ENCODE measurements around the gene MRPL37. TPM values are rescaled to one million over a fixed set of nuclear protein-coding genes. Genes with fewer than 3 reads are reported as not detected.

The MRPL37 gene
- total RNA-seq, 4 donors from 2014 or later, result 55.7 to 76.4 (median 68.3) TPM

DNA sequence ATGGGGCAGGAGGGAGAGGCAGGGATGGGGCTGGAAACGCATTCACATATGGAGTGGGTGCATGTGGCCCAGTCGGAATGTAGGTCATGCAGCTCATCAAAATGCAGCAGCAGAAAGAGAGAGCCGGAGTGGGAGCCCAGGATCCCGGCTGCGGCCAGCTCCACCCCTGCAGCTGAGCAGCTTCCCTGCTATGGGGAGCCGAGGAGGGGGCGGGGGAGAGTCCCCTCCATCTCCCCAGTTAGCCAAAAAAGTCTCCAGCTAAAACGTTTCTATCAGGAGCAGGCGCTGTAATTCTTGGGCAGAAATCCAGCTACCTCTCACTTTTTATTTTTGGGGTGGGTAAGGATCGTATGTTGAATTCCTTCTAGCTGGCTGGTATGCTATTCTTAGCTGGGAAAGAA lies 39.7 kb downstream of the MRPL37 start:
- intact Hi-C loops (cut with DNase I; ENCODE audit: low total_unique reads), result no loop called here
- H3K4me3 ChIP-seq (ENCODE audit: low read depth, poor library complexity, severe bottlenecking), result no peak overlapping the region
- no peak for TF ChIP-seq POLR2A (IDR thresholded peaks at IDR 0.05)
- TF ChIP-seq, protein P1, sequence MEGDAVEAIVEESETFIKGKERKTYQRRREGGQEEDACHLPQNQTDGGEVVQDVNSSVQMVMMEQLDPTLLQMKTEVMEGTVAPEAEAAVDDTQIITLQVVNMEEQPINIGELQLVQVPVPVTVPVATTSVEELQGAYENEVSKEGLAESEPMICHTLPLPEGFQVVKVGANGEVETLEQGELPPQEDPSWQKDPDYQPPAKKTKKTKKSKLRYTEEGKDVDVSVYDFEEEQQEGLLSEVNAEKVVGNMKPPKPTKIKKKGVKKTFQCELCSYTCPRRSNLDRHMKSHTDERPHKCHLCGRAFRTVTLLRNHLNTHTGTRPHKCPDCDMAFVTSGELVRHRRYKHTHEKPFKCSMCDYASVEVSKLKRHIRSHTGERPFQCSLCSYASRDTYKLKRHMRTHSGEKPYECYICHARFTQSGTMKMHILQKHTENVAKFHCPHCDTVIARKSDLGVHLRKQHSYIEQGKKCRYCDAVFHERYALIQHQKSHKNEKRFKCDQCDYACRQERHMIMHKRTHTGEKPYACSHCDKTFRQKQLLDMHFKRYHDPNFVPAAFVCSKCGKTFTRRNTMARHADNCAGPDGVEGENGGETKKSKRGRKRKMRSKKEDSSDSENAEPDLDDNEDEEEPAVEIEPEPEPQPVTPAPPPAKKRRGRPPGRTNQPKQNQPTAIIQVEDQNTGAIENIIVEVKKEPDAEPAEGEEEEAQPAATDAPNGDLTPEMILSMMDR (IDR thresholded peaks at IDR 0.05), result no peak
- no peak for DNase-seq (ENCODE audit: low spot score in 2 of 2)
- WGBS, 2 donors, result 80 to 86% methylated on average over 10 of the region's 10 CpGs

DNA sequence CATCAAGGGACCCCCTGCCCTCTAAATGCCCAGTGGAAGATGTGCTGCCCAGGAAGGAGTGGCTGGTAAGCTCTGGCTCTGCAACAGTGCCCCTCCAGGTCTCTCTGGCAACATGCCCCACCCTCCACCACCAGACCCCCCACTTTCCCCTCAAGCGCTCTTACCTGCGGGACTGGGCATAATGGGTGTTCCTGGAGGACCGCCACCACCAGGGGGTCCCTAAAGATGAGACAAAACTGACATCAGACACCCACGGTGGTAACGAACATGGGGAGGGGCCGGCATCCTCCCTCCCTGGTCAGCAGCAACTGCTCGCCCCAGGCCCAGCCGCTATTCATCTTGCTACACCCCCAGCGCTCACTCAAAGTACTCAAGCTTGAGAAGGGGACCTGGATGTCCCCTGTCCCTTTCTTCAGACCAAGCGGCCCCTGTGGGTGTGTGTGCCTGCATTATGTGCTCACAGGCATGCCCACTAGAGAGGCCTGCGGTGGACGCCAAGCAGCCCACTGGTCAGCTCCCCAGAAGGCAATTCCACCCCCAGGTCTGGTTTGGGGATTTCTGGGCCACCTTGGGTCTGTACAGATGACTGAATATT lies 40.9 kb downstream of the MRPL37 start:
- WGBS, 2 donors, result 90 to 92% methylated on average over 12 of the region's 12 CpGs
- TF ChIP-seq POLR2A (IDR thresholded peaks at IDR 0.05), result no peak
- TF ChIP-seq, protein P1 (IDR thresholded peaks at IDR 0.05), result no peak
- DNase-seq (ENCODE audit: low spot score in 2 of 2), result no peak
- no peak overlapping the region for H3K4me3 ChIP-seq (ENCODE audit: low read depth, poor library complexity, severe bottlenecking)
- intact Hi-C loops (cut with DNase I; ENCODE audit: low total_unique reads), result no loop called here

DNA sequence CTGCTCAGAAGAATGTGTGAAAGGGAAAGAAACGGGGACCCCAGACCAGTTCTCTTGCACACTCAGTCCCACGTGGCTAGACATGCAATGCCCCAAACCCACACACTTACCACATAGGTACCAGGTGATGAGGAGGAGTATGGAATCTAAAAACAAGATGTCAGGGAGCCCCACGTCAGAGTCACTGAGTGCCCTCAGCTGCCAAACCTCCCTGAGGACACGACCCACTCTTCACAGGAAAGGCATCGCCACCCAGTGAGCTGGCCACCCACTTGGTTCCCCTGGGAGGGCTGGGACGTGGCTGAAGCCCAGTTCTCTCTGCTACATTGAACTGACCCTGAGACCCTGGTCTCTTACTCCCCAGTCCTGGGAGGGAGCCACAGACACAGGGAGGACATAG lies 41.4 kb downstream of the MRPL37 start:
- intact Hi-C loops (cut with DNase I; ENCODE audit: low total_unique reads), result no loop called here
- WGBS, 2 donors, result 83 to 88% methylated on average over 6 of the region's 6 CpGs
- TF ChIP-seq, protein P1 (IDR thresholded peaks at IDR 0.05), result no peak
- TF ChIP-seq POLR2A (IDR thresholded peaks at IDR 0.05), result no peak

DNA sequence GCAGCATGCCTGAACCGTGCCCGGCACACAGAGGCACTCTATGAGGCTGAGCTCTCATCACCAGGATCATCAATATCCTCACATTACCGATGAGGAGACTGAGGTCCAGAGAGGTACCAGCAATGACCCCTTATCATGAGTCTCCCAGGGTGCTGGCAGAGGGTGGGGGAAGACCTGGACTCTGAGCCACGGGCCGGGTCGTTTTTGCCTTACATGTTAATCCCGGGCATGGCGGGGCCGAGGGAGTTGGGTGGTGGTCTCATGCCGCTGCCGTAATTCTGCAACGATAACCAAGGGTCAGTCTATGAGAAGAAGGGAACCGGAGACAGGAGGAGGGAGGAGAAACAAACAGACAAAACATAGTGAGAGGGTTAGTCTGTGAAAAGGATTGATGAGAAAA lies 43.1 kb downstream of the MRPL37 start:
- H3K4me3 ChIP-seq (ENCODE audit: low read depth, poor library complexity, severe bottlenecking), result no peak overlapping the region
- 93 to 96% methylated on average over 13 of the region's 13 CpGs for WGBS, 2 donors
- DNase-seq (ENCODE audit: low spot score in 2 of 2), result no peak
- TF ChIP-seq POLR2A (IDR thresholded peaks at IDR 0.05), result no peak
- TF ChIP-seq, protein P1 (IDR thresholded peaks at IDR 0.05), result no peak
- intact Hi-C loops (cut with DNase I; ENCODE audit: low total_unique reads), result no loop called here

More for the DNA sequence above, 41.4 kb downstream of the MRPL37 start:
- H3K4me3 ChIP-seq (ENCODE audit: low read depth, poor library complexity, severe bottlenecking), result no peak overlapping the region
- no peak for DNase-seq (ENCODE audit: low spot score in 2 of 2)

DNA sequence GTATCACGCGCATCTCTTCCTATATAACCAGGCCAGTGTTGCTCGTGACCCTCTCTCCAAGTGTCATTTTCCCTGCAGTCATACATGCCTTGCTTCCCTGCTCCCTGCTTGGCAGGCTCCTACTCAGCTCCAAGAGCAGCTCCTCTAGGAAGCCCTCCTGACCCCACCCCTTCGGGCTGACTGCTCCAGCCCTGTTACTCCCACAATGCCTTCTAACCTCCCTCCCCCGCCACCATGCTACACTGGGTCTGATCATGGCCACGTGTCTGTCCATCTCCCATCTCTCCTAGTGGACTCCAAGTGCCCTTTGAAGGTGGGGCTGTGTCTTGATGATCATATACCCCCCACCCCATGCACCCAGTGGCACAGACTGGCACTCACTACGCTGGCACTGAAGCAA lies 44.7 kb downstream of the MRPL37 start:
- TF ChIP-seq, protein P1 (IDR thresholded peaks at IDR 0.05), result no peak
- no peak for TF ChIP-seq POLR2A (IDR thresholded peaks at IDR 0.05)
- DNase-seq (ENCODE audit: low spot score in 2 of 2), result no peak
- no peak overlapping the region for H3K4me3 ChIP-seq (ENCODE audit: low read depth, poor library complexity, severe bottlenecking)
- 92 to 98% methylated on average over 7 of the region's 7 CpGs for WGBS, 2 donors
- intact Hi-C loops (cut with DNase I; ENCODE audit: low total_unique reads), result no loop called here

DNA sequence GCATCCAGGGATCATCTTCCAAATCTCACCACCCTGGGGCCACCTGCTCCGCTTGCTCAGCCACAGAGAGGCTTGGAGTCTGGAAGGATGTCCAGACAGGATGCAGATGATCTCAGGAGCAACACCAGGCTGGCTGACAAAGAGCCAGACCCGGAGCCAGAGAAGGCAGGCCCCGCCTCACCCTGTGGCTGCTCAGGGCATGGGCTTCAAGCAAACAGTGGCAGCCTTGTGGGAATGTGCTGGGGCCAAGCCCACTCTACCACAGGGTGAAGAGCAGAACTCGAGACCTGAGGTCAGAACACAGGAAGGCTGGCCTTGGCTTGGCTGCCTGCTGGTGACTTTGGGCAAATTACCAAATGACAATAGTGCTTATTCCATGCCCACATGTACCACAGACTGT lies 45.5 kb downstream of the MRPL37 start:
- TF ChIP-seq, protein P1 (IDR thresholded peaks at IDR 0.05), result no peak
- no peak for TF ChIP-seq POLR2A (IDR thresholded peaks at IDR 0.05)
- 46 to 56% methylated on average over 4 of the region's 4 CpGs for WGBS, 2 donors
- H3K4me3 ChIP-seq (ENCODE audit: low read depth, poor library complexity, severe bottlenecking), result no peak overlapping the region
- no peak for DNase-seq (ENCODE audit: low spot score in 2 of 2)
- intact Hi-C loops (cut with DNase I; ENCODE audit: low total_unique reads), result no loop called here
